Mammary epithelial cell (primary cell): ENCODE data around the gene TPM4.

Experiments
- EZH2 ChIP-seq: IDR thresholded peaks from 2 replicates; pipeline ENCODE4 v1.6.1; 2012; ENCODE audit warnings: low read length, inconsistent platforms, borderline replicate concordance
- TF ChIP-seq, protein P1 (sequence below), 2 donors: IDR thresholded peaks in 1 of 2; conservative IDR thresholded peaks in 1 of 2; 2 replicates each; pipeline ENCODE4 v1.5.1; 2011 to 2012; ENCODE audit warnings: inconsistent platforms in 2 of 2, low read length in 2 of 2, mild to moderate bottlenecking in 2 of 2, control low read depth in 1 of 2, low read depth in 1 of 2; ENCODE audit not compliant: insufficient read depth in 1 of 2; ENCODE audit errors: extremely low read depth in 1 of 2

GRCh38 chr19:16146112-16146511, 69.8 kb downstream of the TPM4 start:
- TF ChIP-seq, protein P1, sequence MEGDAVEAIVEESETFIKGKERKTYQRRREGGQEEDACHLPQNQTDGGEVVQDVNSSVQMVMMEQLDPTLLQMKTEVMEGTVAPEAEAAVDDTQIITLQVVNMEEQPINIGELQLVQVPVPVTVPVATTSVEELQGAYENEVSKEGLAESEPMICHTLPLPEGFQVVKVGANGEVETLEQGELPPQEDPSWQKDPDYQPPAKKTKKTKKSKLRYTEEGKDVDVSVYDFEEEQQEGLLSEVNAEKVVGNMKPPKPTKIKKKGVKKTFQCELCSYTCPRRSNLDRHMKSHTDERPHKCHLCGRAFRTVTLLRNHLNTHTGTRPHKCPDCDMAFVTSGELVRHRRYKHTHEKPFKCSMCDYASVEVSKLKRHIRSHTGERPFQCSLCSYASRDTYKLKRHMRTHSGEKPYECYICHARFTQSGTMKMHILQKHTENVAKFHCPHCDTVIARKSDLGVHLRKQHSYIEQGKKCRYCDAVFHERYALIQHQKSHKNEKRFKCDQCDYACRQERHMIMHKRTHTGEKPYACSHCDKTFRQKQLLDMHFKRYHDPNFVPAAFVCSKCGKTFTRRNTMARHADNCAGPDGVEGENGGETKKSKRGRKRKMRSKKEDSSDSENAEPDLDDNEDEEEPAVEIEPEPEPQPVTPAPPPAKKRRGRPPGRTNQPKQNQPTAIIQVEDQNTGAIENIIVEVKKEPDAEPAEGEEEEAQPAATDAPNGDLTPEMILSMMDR (conservative IDR thresholded peaks at IDR 0.05 in 1 of 2, IDR thresholded peaks at IDR 0.05 in 1 of 2; ENCODE audit: extremely low read depth in 1 of 2, insufficient read depth in 1 of 2, low read depth in 1 of 2, low read length in 2 of 2): no peak
- TF ChIP-seq EZH2: no peak
